ENCODE measurements around the gene CENPF.

The CENPF gene

DNA sequence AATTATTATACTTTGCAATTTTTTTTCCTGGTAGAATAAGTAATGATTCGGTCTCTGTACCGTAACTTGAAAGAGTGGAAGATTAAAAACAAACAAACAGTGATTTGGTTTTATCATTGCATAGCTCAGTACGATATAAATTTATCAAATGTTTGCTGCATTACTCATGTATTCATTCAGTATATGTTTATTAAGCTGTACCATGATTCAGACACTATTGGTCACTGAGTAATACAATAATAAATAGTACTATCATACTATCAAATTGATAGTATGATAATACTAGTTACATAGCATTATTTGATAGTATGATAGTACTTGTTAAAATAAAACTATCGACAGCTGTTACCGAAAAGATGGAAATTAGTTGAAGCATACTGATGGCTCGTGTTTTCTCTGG is 12.1 kb downstream of the CENPF start:
- Mint-ChIP-seq H3K4me3 (no peak overlapping the region), H3K27ac (no peak overlapping the region), H3K4me1 (no peaks in the 10 kb centered on the region), H3K36me3 (ENCODE audit: low read depth) (peaks cover 61% of the 10 kb centered on the region), H3K27me3 (ENCODE audit: low read depth) (no peaks in the 10 kb centered on the region), H3K9me3 (peaks cover 8% of the 10 kb centered on the region)
- TF ChIP-seq, protein P1, sequence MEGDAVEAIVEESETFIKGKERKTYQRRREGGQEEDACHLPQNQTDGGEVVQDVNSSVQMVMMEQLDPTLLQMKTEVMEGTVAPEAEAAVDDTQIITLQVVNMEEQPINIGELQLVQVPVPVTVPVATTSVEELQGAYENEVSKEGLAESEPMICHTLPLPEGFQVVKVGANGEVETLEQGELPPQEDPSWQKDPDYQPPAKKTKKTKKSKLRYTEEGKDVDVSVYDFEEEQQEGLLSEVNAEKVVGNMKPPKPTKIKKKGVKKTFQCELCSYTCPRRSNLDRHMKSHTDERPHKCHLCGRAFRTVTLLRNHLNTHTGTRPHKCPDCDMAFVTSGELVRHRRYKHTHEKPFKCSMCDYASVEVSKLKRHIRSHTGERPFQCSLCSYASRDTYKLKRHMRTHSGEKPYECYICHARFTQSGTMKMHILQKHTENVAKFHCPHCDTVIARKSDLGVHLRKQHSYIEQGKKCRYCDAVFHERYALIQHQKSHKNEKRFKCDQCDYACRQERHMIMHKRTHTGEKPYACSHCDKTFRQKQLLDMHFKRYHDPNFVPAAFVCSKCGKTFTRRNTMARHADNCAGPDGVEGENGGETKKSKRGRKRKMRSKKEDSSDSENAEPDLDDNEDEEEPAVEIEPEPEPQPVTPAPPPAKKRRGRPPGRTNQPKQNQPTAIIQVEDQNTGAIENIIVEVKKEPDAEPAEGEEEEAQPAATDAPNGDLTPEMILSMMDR (IDR thresholded peaks at IDR 0.05; ENCODE audit: unreplicated experiment in 3 of 3), result no peak

DNA sequence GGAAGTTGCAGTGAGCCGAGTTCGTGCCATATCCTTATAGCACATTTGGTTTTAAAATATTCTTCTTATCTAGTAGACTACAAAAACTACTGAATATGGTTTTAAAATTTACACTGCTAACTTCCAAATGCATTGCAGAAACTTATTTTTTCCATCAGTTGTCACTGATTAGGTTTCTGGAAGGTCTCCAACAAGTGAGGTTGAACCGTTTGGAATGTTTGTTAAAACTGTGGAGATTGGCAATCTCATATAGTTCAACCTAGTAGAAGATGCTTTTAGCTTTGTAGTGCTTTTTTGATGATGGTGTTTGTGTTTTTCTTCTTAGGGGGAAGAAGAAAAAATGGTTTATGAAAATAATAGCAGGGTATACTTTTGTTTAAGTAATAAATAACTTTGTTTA is 12.9 kb downstream of the CENPF start:
- Mint-ChIP-seq H3K27me3 (ENCODE audit: low read depth) (no peaks in the 10 kb centered on the region), H3K36me3 (ENCODE audit: low read depth) (peaks cover 61% of the 10 kb centered on the region), H3K9me3 (peaks cover 5% of the 10 kb centered on the region), H3K4me1 (no peaks in the 10 kb centered on the region), H3K4me3 (no peak overlapping the region), H3K27ac (peak overlapping the region in 2 of 3 experiments; percentile 11 to 62)
- TF ChIP-seq, protein P1 (IDR thresholded peaks at IDR 0.05; ENCODE audit: unreplicated experiment in 3 of 3), result no peak

DNA sequence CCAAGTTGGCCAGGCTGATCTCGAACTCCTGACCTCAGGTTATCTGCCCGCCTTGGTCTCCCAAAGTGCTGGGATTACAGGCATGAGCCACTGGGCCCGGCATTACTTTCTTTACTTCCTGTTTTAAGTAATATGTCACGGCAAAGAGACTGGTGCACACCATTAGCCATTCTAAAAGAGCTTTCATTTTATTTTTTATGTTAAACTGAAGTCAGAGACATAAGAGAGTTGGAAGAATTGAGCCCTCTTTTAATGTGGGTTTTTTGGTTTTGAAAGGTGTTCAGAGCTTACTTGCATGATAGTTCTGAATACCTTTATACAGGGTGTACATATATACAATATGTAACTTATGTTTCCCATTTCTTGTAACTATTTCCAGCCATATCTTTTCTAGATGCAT is 14.3 kb downstream of the CENPF start:
- peaks cover 61% of the 10 kb centered on the region for H3K36me3 Mint-ChIP-seq (ENCODE audit: low read depth)
- no peak overlapping the region for H3K27ac Mint-ChIP-seq
- no peak overlapping the region for H3K4me3 Mint-ChIP-seq
- TF ChIP-seq, protein P1 (IDR thresholded peaks at IDR 0.05; ENCODE audit: unreplicated experiment in 3 of 3), result no peak
- H3K9me3 Mint-ChIP-seq, result no peaks in the 10 kb centered on the region
- H3K27me3 Mint-ChIP-seq (ENCODE audit: low read depth), result no peaks in the 10 kb centered on the region
- H3K4me1 Mint-ChIP-seq, result no peaks in the 10 kb centered on the region

DNA sequence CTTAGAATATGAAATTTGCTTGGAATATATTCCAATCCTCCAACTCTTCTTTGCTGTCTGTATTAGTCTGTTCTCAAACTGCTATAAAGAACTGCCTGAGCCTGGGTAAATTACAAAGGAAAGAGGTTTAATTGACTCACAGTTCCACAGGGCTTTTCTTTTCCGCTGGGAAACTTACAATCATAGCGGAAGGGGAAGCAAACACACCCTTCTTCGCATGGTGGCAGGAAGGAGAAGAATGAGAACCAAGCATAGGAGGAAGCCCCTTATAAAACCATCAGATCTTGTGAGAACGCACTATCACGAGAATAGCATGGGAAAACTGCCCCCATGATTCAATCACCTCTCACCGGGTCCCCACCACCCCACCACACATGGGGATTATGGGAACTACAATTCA is 14.8 kb downstream of the CENPF start:
- H3K4me1 Mint-ChIP-seq, result no peaks in the 10 kb centered on the region
- TF ChIP-seq, protein P1 (IDR thresholded peaks at IDR 0.05; ENCODE audit: unreplicated experiment in 3 of 3), result no peak
- no peak overlapping the region for H3K27ac Mint-ChIP-seq
- peaks cover 63% of the 10 kb centered on the region for H3K36me3 Mint-ChIP-seq (ENCODE audit: low read depth)
- no peak overlapping the region for H3K4me3 Mint-ChIP-seq
- no peaks in the 10 kb centered on the region for H3K9me3 Mint-ChIP-seq
- no peaks in the 10 kb centered on the region for H3K27me3 Mint-ChIP-seq (ENCODE audit: low read depth)

DNA sequence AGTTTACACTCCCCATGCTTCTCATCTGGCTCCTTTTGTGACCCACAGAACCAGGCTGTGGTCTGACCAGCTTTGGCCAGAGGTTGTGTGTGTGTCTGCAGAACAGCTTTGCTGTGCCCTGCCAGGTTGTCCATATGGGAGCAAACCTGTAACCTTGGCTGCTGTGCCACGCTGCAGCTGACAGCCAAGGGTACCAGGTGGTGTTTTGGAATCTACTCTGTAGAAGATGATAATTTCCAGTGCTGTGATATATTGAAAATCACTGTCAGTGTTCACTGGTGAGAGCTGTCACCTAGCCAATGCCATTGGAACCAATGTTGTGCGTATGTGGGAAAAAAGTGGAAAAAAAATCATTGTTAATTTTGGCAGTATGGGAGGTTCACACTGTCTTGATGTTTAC is 18.2 kb downstream of the CENPF start:
- no peak overlapping the region for H3K4me3 Mint-ChIP-seq
- TF ChIP-seq, protein P1 (IDR thresholded peaks at IDR 0.05; ENCODE audit: unreplicated experiment in 3 of 3), result no peak
- H3K36me3 Mint-ChIP-seq (ENCODE audit: low read depth), result peaks cover 67% of the 10 kb centered on the region
- H3K9me3 Mint-ChIP-seq, result no peaks in the 10 kb centered on the region
- H3K27ac Mint-ChIP-seq, result no peak overlapping the region
- no peaks in the 10 kb centered on the region for H3K27me3 Mint-ChIP-seq (ENCODE audit: low read depth)
- no peaks in the 10 kb centered on the region for H3K4me1 Mint-ChIP-seq

DNA sequence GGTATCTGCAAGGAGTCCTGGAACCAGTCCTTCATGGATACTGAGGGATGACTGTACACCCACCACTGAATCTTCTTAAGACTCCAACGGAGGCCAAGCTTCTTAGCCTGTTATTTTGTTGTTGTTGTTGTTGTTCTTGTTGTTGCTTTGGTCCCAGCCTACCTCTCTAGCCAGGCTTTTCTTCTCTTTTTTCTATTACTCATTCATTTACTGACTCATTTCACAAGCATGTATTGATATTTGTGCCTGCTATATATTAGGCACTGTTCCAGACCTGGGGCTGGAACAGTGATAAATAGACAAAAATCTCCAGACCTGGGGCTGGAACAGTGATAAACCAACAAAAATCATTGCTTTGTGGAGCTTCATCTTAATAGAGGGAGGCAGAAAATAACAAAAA is 20.4 kb downstream of the CENPF start:
- Mint-ChIP-seq H3K27me3 (ENCODE audit: low read depth) (no peaks in the 10 kb centered on the region), H3K4me3 (no peak overlapping the region)
- TF ChIP-seq, protein P1 (IDR thresholded peaks at IDR 0.05; ENCODE audit: unreplicated experiment in 3 of 3), result no peak

More for the DNA sequence above, 20.4 kb downstream of the CENPF start:
- Mint-ChIP-seq H3K36me3 (ENCODE audit: low read depth) (peaks cover 72% of the 10 kb centered on the region), H3K4me1 (no peaks in the 10 kb centered on the region), H3K27ac (no peak overlapping the region), H3K9me3 (no peaks in the 10 kb centered on the region)

Data from nephron (organoid).